NCI-H1436 treated with DMSO at 0.1 percent for 48 hours (cell line): Measurements from ENCODE around the gene ASPN.
"Not testable (repeated sequence)": the region's sequence is repeated elsewhere in the genome, so short reads cannot be mapped to it uniquely, and the experiment has no call there.

Source experiments
- DNase-seq: peaks from one replicate; lab custom pipeline; 2025; lab: John Stamatoyannopoulos, UW

The ASPN gene

GRCh38 chr9:92411157-92411556 lies 71.1 kb downstream of the ASPN start:
- DNase-seq = not testable (repeated sequence)

- no peak for DNase-seq
These were observed 73.4 kb downstream of the ASPN start for GRCh38 chr9:92408747-92409478.

GRCh38 chr9:92407818-92408217 lies 74.5 kb downstream of the ASPN start:
- DNase-seq = no peak

- no peak for DNase-seq
These were observed 75.8 kb downstream of the ASPN start for GRCh38 chr9:92406477-92406876.
